MCF 10A (cell line): ENCODE results near the gene NET1. TPM values are rescaled to one million over a fixed set of nuclear protein-coding genes. Genes with fewer than 3 reads are reported as not detected.

Source experiments
- BruUV-seq: library from RNA; stranded (reverse); fragments of 400-500 nt; replicated peaks from 2 replicates; lab custom pipeline; 2021; lab: Mats Ljungman, UMichigan
- CTCF ChIA-PET: fragments of 300-600 bp; sonication (Branson Sonifier 250); formaldehyde crosslinking; extraction: SDS; loops from one replicate; lab custom pipeline; 2021; ENCODE audit warnings: antibody characterized with exemption, inconsistent platforms; lab: Yijun Ruan, JAX
- POLR2A ChIA-PET: fragments of 300-600, 350-650 bp; sonication (Branson Sonifier 250); formaldehyde crosslinking; extraction: SDS; loops from one replicate; lab custom pipeline; 2020; ENCODE audit warnings: antibody characterized with exemption, inconsistent platforms; lab: Yijun Ruan, JAX
- DNase-seq: peaks from one replicate; pipeline ENCODE4 v3.0.0-alpha.2; 2018; ENCODE audit not compliant: unreplicated experiment
- H3K27ac Mint-ChIP-seq: one replicate; pipeline ENCODE4 v1.8.0; 2022; ENCODE audit warnings: mild to moderate bottlenecking, low read depth, mixed read lengths; ENCODE audit not compliant: unreplicated experiment
- H3K27me3 Mint-ChIP-seq: one replicate; pipeline ENCODE4 v1.8.0; 2022; ENCODE audit warnings: mixed read lengths; ENCODE audit not compliant: insufficient read depth, unreplicated experiment
- H3K36me3 Mint-ChIP-seq: one replicate; pipeline ENCODE4 v1.8.0; 2022; ENCODE audit warnings: mild to moderate bottlenecking, moderate library complexity, mixed read lengths; ENCODE audit not compliant: insufficient read depth, unreplicated experiment
- H3K4me1 Mint-ChIP-seq: one replicate; pipeline ENCODE4 v1.8.0; 2022; ENCODE audit warnings: mixed read lengths; ENCODE audit not compliant: insufficient read depth, unreplicated experiment
- H3K4me3 Mint-ChIP-seq: one replicate; pipeline ENCODE4 v1.8.0; 2022; ENCODE audit warnings: mild to moderate bottlenecking, moderate library complexity, mixed read lengths; ENCODE audit not compliant: unreplicated experiment
- H3K9me3 Mint-ChIP-seq: one replicate; pipeline ENCODE4 v1.8.0; 2022; ENCODE audit warnings: mixed read lengths; ENCODE audit not compliant: unreplicated experiment
- intact Hi-C: fragments of 100-400 bp; cut with micrococcal nuclease; formaldehyde crosslinking; loops from 2 replicates; pipeline ENCODE4 v1.14.1; 2022
- total RNA-seq: library from RNA; stranded (reverse); gene quantifications from 2 replicates; pipeline ENCODE4 v1.2.3, GENCODE V29; 2022
- TF ChIP-seq, protein P1 (sequence below): fragments of 200-600 bp; IDR thresholded peaks from one replicate; pipeline ENCODE4 v1.8.0; 2022; ENCODE audit warnings: antibody characterized with exemption, mild to moderate bottlenecking; ENCODE audit not compliant: unreplicated experiment

Gene NET1
- total RNA-seq, 1 experiment from 2014 or later: 40.3 TPM

DNA sequence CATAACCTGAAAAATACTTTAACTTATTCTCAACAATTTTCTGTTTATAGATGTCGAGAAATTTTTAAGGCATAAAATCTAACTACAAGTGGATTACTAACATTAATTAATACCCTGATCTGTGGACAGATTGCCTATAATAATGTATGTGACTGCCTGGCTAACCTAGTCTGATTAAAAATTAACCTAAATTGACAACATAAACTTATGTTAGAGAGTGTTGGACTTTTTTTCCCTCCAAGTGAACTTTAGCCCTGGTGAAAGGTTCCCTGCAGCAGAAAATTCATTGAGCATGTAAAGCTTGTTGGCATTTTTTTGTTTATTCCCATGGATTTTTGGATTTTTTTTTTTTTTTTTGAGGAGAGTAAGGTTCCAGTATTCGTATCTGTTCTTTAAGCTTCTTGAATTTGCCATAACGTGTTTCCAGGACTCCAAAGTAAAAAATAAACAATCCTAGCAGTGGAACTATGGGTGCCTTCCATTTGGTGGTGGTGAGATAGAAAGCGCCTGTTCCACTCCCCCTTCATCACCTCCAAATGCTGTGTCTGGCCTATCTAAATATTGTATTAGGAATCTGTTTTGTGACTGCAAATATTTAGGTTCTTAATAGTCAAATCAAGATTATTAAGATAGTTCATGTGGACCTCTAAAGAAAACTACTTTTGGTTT, 36.1 kb downstream of the NET1 start:
- CTCF ChIA-PET: interaction anchor here (0.7 to 10.5 kb wide), 2 partner anchors 16 to 171 kb away, joined by 3 to 264 read pairs; no protein-coding TSS in a partner anchor

DNA sequence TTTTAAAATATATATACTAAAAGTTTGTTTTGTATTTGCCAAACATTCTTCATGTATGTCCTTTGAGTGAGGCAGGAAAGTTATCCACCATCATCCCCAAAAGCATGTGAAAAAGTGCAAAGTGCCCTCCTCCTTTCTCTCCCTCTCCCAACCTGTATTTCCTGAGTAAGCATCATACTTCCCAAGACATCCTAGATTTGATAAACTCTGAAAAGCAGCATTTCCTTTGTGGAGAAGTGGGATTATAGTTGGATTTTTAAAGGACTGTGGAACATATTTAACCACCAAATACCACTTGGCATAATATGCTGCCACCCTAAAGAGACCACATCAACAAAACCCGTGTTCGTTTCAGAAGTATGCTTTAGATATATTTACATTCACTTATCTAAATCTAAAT, 36.9 kb downstream of the NET1 start:
- intact Hi-C loops: loop anchor here (5.0 kb wide), 1 partner anchor 98 kb away; no protein-coding TSS in a partner anchor
- Mint-ChIP-seq H3K27me3 (no peaks in the 10 kb centered on the region), H3K27ac (peak overlapping the region; percentile 89), H3K36me3 (peaks cover 35% of the 10 kb centered on the region), H3K4me3 (peak overlapping the region; percentile 81), H3K9me3 (no peaks in the 10 kb centered on the region), H3K4me1 (peaks cover 28% of the 10 kb centered on the region)
- CTCF ChIA-PET: no interaction called here
- no peak for DNase-seq
- BruUV-seq: no TSS peak
- POLR2A ChIA-PET: interaction anchor here (3.3 kb wide), 1 partner anchor 135 kb away, joined by 31 read pairs; no protein-coding TSS in a partner anchor
- TF ChIP-seq, protein P1, sequence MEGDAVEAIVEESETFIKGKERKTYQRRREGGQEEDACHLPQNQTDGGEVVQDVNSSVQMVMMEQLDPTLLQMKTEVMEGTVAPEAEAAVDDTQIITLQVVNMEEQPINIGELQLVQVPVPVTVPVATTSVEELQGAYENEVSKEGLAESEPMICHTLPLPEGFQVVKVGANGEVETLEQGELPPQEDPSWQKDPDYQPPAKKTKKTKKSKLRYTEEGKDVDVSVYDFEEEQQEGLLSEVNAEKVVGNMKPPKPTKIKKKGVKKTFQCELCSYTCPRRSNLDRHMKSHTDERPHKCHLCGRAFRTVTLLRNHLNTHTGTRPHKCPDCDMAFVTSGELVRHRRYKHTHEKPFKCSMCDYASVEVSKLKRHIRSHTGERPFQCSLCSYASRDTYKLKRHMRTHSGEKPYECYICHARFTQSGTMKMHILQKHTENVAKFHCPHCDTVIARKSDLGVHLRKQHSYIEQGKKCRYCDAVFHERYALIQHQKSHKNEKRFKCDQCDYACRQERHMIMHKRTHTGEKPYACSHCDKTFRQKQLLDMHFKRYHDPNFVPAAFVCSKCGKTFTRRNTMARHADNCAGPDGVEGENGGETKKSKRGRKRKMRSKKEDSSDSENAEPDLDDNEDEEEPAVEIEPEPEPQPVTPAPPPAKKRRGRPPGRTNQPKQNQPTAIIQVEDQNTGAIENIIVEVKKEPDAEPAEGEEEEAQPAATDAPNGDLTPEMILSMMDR: no peak

More for the DNA sequence above, 36.1 kb downstream of the NET1 start:
- DNase-seq: no peak
- Mint-ChIP-seq H3K27ac (peak overlapping the region; percentile 89), H3K9me3 (no peaks in the 10 kb centered on the region), H3K4me3 (peak overlapping the region; percentile 81), H3K4me1 (peaks cover 28% of the 10 kb centered on the region), H3K27me3 (no peaks in the 10 kb centered on the region), H3K36me3 (peaks cover 28% of the 10 kb centered on the region)
- BruUV-seq: no TSS peak
- TF ChIP-seq, protein P1: no peak
- POLR2A ChIA-PET: interaction anchor here (0.9 to 7.4 kb wide), 14 partner anchors 14 to 363 kb away, joined by 4 to 121 read pairs (median 24); no protein-coding TSS in a partner anchor
- intact Hi-C loops: loop anchor here (5.0 kb wide), 1 partner anchor 99 kb away; no protein-coding TSS in a partner anchor

DNA sequence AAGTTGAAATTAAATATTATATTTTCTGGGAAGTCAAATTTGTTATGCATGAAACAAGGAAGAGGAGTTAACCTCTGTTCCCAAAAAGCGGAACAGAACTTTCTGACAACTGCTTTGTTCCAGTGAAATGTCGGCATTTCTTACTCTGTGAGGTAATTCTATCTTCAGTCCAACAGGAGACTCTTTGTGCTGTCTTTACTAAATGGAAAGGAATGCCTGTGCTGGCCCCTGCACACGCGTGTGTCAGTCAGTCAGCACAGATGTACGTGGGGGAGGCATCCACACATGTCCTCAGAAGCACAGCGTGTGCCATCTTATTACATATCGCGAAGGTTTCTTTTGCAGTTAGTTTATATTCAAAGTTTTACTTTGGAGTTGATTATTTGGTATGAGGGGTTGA, 37.5 kb downstream of the NET1 start:
- ChIA-PET POLR2A (interaction anchor here (0.7 to 2.8 kb wide), 13 partner anchors 14 to 215 kb away, joined by 3 to 9 read pairs (median 4); no protein-coding TSS in a partner anchor), CTCF (interaction anchor here (0.7 to 1.7 kb wide), 2 partner anchors 164 to 173 kb away, joined by 3 to 4 read pairs; no protein-coding TSS in a partner anchor)
- intact Hi-C loops: loop anchor here (5.0 kb wide), 1 partner anchor 97 kb away; no protein-coding TSS in a partner anchor
- Mint-ChIP-seq H3K9me3 (no peaks in the 10 kb centered on the region), H3K4me1 (peaks cover 22% of the 10 kb centered on the region), H3K4me3 (peak overlapping the region; percentile 81), H3K27me3 (no peaks in the 10 kb centered on the region), H3K27ac (peak overlapping the region; percentile 89), H3K36me3 (peaks cover 41% of the 10 kb centered on the region)
- peak; percentile 57 for DNase-seq
- BruUV-seq: no TSS peak
- TF ChIP-seq, protein P1: no peak
